VCaP (cell line): ENCODE results near the gene MYO9A.
"Not testable (repeated sequence)": the region's sequence is repeated elsewhere in the genome, so short reads cannot be mapped to it uniquely, and the experiment has no call there.

Experiments used
- H3K27ac ChIP-seq: fragments of 450-650 bp; 2 replicates; pipeline ENCODE4 v1.5.1; 2017
- CTCF ChIP-seq: fragments of 450-650 bp; conservative IDR thresholded peaks from 2 replicates; pipeline ENCODE4 v1.5.1; 2017; ENCODE audit warnings: mild to moderate bottlenecking, moderate library complexity

Gene MYO9A

DNA sequence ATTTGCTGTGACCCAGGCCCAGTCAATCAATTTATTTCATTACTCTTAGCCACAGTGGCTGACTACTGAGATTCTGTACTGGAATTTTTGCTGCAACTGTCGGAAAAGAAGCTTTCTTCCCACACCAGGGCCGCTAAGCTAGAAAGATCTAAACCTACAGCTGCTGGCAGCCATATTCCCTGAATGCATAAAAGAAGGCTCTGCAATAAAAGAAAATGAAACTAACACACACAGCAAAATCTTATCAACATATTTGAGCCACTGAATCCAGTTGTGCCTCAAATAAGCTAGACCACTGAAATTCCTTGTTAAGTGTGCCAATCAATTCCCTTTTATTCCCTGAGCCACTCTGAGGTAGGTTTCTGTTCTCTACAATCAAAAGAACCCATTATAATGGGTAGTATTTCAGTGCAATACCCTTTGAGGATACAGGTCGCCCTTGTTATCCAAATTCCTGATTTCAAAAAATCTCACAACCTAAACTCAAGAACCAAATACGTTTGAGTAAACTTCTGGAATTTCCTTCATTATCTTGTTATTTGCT lies 60.3 kb downstream of the MYO9A start:
- no peak for TF ChIP-seq CTCF
- H3K27ac ChIP-seq: peak overlapping the region; percentile 40

GRCh38 chr15:72056217-72056616 lies 61.7 kb downstream of the MYO9A start:
- H3K27ac ChIP-seq: not testable (repeated sequence)

DNA sequence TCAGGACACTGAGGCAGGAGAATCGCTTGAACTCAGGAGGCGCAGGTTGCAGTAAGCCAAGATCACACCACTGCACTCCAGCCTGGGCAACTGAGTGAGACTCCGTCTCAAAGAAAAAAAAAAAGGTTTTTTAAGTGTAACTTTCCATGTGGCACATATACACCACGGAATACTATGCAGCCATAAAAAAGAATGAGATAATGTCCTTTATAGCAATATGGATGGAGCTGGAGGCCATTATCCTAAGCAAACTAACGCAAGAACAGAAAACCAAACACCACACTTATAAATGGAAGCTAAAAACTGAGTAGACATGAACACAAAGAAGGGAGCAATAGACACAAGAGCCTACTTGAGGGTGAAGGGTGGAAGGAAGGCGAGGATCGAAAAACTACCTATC lies 64.7 kb downstream of the MYO9A start:
- not testable (repeated sequence) for H3K27ac ChIP-seq

DNA sequence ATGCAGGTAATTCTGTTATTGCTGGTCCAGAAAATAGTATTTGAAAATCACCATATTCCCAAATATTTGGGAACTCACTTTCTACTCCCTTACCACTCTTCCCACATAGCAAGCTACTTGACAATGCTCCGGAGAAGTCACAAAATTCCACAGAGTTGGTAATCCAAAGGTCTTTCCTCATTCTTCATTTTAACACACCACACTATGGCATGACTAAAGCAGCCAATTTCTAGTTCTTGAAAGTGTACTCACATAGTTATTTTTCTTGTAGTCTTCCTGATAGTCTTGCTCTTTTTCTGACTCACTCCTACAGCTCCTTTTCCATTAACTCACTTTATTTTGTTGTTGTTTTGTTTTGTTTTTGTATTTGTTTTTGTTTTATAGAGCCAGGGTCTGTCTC lies 67.2 kb downstream of the MYO9A start:
- no peak for TF ChIP-seq CTCF
- no peak overlapping the region for H3K27ac ChIP-seq

DNA sequence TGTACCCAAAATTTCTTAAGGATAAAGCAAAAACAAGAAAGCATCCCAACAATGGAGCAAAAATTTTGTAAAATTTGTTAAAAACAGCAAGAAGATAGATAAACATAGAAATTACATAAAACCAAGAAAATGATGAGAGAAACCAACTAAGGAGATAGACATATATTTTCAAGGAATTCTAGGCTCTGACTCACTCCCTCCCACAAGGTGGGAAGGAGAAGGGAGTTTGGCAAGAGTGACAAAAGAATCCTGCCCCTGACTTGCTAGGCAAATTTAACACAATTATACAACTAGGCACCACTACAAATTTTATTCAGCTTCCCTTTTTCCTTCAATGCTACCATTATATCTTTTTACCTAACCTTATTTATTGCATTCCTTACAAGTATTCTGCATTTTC lies 70.9 kb downstream of the MYO9A start:
- no peak overlapping the region for H3K27ac ChIP-seq
- TF ChIP-seq CTCF: no peak

GRCh38 chr15:72044956-72045355 lies 73.0 kb downstream of the MYO9A start:
- H3K27ac ChIP-seq: no peak overlapping the region
- TF ChIP-seq CTCF: no peak

- H3K27ac ChIP-seq: no peak overlapping the region
- no peak for TF ChIP-seq CTCF
Measured at GRCh38 chr15:72042865-72043264, 75.1 kb downstream of the MYO9A start.

GRCh38 chr15:72042054-72042453 lies 75.9 kb downstream of the MYO9A start:
- no peak overlapping the region for H3K27ac ChIP-seq
- TF ChIP-seq CTCF: no peak

GRCh38 chr15:72037321-72037720 lies 80.6 kb downstream of the MYO9A start:
- TF ChIP-seq CTCF: no peak
- no peak overlapping the region for H3K27ac ChIP-seq
